Dendritic cell treated with granulocyte-macrophage colony-stimulating factor and Interleukin-4, amounts not matched to agents 40 ng/mL and 50 ng/mL, for 4 days (primary cell): ENCODE results near the gene NAA60.
"Not testable (repeated sequence)": the region's sequence is repeated elsewhere in the genome, so short reads cannot be mapped to it uniquely, and the experiment has no call there.

ENCODE experiments used
- H3K27ac Mint-ChIP-seq: one replicate; pipeline ENCODE4 v1.8.0; 2022; ENCODE audit warnings: mild to moderate bottlenecking, mixed read lengths
- H3K27me3 Mint-ChIP-seq: one replicate; pipeline ENCODE4 v1.8.0; 2022; ENCODE audit warnings: mild to moderate bottlenecking, mixed read lengths
- H3K36me3 Mint-ChIP-seq: one replicate; pipeline ENCODE4 v1.8.0; 2022; ENCODE audit warnings: low read depth, mixed read lengths
- H3K4me1 Mint-ChIP-seq: one replicate; pipeline ENCODE4 v1.8.0; 2022; ENCODE audit warnings: low read depth, mixed read lengths
- H3K4me3 Mint-ChIP-seq: one replicate; pipeline ENCODE4 v1.8.0; 2022; ENCODE audit warnings: mild to moderate bottlenecking, moderate library complexity, mixed read lengths
- H3K9me3 Mint-ChIP-seq: one replicate; pipeline ENCODE4 v1.8.0; 2022; ENCODE audit warnings: mixed read lengths
- intact Hi-C: fragments of 100-400 bp; cut with micrococcal nuclease; formaldehyde crosslinking; loops from one replicate; pipeline ENCODE4 v1.15.0; 2022

The NAA60 gene

GRCh38 chr16:3470723-3471122 lies 27.2 kb downstream of the NAA60 start:
- intact Hi-C loops, result no loop called here
- Mint-ChIP-seq H3K4me1 (peaks cover 55% of the 10 kb centered on the region), H3K27me3 (no peaks in the 10 kb centered on the region), H3K9me3 (no peaks in the 10 kb centered on the region), H3K36me3 (peaks cover 95% of the 10 kb centered on the region), H3K4me3 (no peak overlapping the region), H3K27ac (no peak overlapping the region)

- no peak overlapping the region for H3K27ac Mint-ChIP-seq
- peaks cover 95% of the 10 kb centered on the region for H3K36me3 Mint-ChIP-seq
- H3K27me3 Mint-ChIP-seq, result no peaks in the 10 kb centered on the region
- intact Hi-C loops, result no loop called here
- H3K4me3 Mint-ChIP-seq, result no peak overlapping the region
- peaks cover 45% of the 10 kb centered on the region for H3K4me1 Mint-ChIP-seq
- no peaks in the 10 kb centered on the region for H3K9me3 Mint-ChIP-seq
Observed at GRCh38 chr16:3471518-3472176, 28.2 kb downstream of the NAA60 start.

GRCh38 chr16:3472878-3473595 lies 29.6 kb downstream of the NAA60 start:
- Mint-ChIP-seq H3K4me3 (no peak overlapping the region), H3K4me1 (peaks cover 31% of the 10 kb centered on the region), H3K27ac (no peak overlapping the region), H3K9me3 (no peaks in the 10 kb centered on the region), H3K36me3 (peaks cover 92% of the 10 kb centered on the region), H3K27me3 (no peaks in the 10 kb centered on the region)
- intact Hi-C loops, result no loop called here

GRCh38 chr16:3473596-3473943 lies 30.1 kb downstream of the NAA60 start:
- H3K4me3 Mint-ChIP-seq, H3K27me3 Mint-ChIP-seq, H3K9me3 Mint-ChIP-seq, H3K27ac Mint-ChIP-seq, intact Hi-C loops: not testable (repeated sequence)
- Mint-ChIP-seq H3K4me1 (peaks cover 26% of the 10 kb centered on the region), H3K36me3 (peaks cover 92% of the 10 kb centered on the region)

- H3K4me3 Mint-ChIP-seq, result no peak overlapping the region
Observed at GRCh38 chr16:3474136-3474779, 30.8 kb downstream of the NAA60 start.

GRCh38 chr16:3474870-3475269 lies 31.4 kb downstream of the NAA60 start:
- peaks cover 92% of the 10 kb centered on the region for H3K36me3 Mint-ChIP-seq
- H3K4me3 Mint-ChIP-seq, intact Hi-C loops, H3K27me3 Mint-ChIP-seq, H3K9me3 Mint-ChIP-seq: not testable (repeated sequence)
- H3K4me1 Mint-ChIP-seq, result peaks cover 16% of the 10 kb centered on the region
- H3K27ac Mint-ChIP-seq, result peak overlapping the region; percentile 28

More at GRCh38 chr16:3474136-3474779, 30.8 kb downstream of the NAA60 start:
- H3K9me3 Mint-ChIP-seq, result no peaks in the 10 kb centered on the region
- no peaks in the 10 kb centered on the region for H3K27me3 Mint-ChIP-seq
- peaks cover 92% of the 10 kb centered on the region for H3K36me3 Mint-ChIP-seq
- H3K4me1 Mint-ChIP-seq, result peaks cover 23% of the 10 kb centered on the region
- no peak overlapping the region for H3K27ac Mint-ChIP-seq
- intact Hi-C loops, result no loop called here

GRCh38 chr16:3475604-3476375 lies 32.3 kb downstream of the NAA60 start:
- peak overlapping the region; percentile 28 for H3K27ac Mint-ChIP-seq
- H3K27me3 Mint-ChIP-seq, result no peaks in the 10 kb centered on the region
- intact Hi-C loops, result no loop called here
- H3K9me3 Mint-ChIP-seq, result no peaks in the 10 kb centered on the region
- no peak overlapping the region for H3K4me3 Mint-ChIP-seq
- peaks cover 92% of the 10 kb centered on the region for H3K36me3 Mint-ChIP-seq
- H3K4me1 Mint-ChIP-seq, result peaks cover 14% of the 10 kb centered on the region

GRCh38 chr16:3476409-3476808 lies 32.9 kb downstream of the NAA60 start:
- H3K4me3 Mint-ChIP-seq, result no peak overlapping the region
- H3K9me3 Mint-ChIP-seq, result no peaks in the 10 kb centered on the region
- intact Hi-C loops, result no loop called here
- H3K27ac Mint-ChIP-seq, result no peak overlapping the region
- peaks cover 92% of the 10 kb centered on the region for H3K36me3 Mint-ChIP-seq
- peaks cover 14% of the 10 kb centered on the region for H3K4me1 Mint-ChIP-seq
- no peaks in the 10 kb centered on the region for H3K27me3 Mint-ChIP-seq

GRCh38 chr16:3478242-3478925 lies 34.9 kb downstream of the NAA60 start:
- Mint-ChIP-seq H3K27me3 (no peaks in the 10 kb centered on the region), H3K9me3 (no peaks in the 10 kb centered on the region), H3K27ac (no peak overlapping the region), H3K4me1 (peaks cover 10% of the 10 kb centered on the region), H3K36me3 (peaks cover 92% of the 10 kb centered on the region), H3K4me3 (no peak overlapping the region)
- intact Hi-C loops, result no loop called here

- no peaks in the 10 kb centered on the region for H3K27me3 Mint-ChIP-seq
- no peaks in the 10 kb centered on the region for H3K9me3 Mint-ChIP-seq
- intact Hi-C loops, result no loop called here
- peaks cover 97% of the 10 kb centered on the region for H3K36me3 Mint-ChIP-seq
- H3K4me1 Mint-ChIP-seq, result peaks cover 7% of the 10 kb centered on the region
- no peak overlapping the region for H3K27ac Mint-ChIP-seq
- H3K4me3 Mint-ChIP-seq, result no peak overlapping the region
Observed at GRCh38 chr16:3479654-3480216, 36.3 kb downstream of the NAA60 start.

GRCh38 chr16:3480901-3481695 lies 37.6 kb downstream of the NAA60 start:
- no peak overlapping the region for H3K27ac Mint-ChIP-seq
- no peak overlapping the region for H3K4me3 Mint-ChIP-seq
- H3K36me3 Mint-ChIP-seq, result peaks cover 97% of the 10 kb centered on the region
- H3K9me3 Mint-ChIP-seq, result no peaks in the 10 kb centered on the region
- H3K4me1 Mint-ChIP-seq, result no peaks in the 10 kb centered on the region
- H3K27me3 Mint-ChIP-seq, result no peaks in the 10 kb centered on the region
- intact Hi-C loops, result no loop called here

- peaks cover 97% of the 10 kb centered on the region for H3K36me3 Mint-ChIP-seq
- intact Hi-C loops, result no loop called here
- H3K4me1 Mint-ChIP-seq, result no peaks in the 10 kb centered on the region
- H3K27ac Mint-ChIP-seq, result no peak overlapping the region
- H3K9me3 Mint-ChIP-seq, result no peaks in the 10 kb centered on the region
- no peaks in the 10 kb centered on the region for H3K27me3 Mint-ChIP-seq
- no peak overlapping the region for H3K4me3 Mint-ChIP-seq
Observed at GRCh38 chr16:3481696-3482658, 38.5 kb downstream of the NAA60 start.
